Natural killer cell treated with Interleukin-12 subunit alpha and Interleukin-12 subunit beta and Interleukin-15 and Interleukin-18, amount 100 ng/mL, for 72 hours (primary cell): ENCODE results near the gene NUP205. TPM values are rescaled to one million over a fixed set of nuclear protein-coding genes. Genes with fewer than 3 reads are reported as not detected.
A peak's percentile ranks its signal among the peaks of the same experiment; 100 is the strongest.

ENCODE experiments used
- ATAC-seq, 2 donors: fragments of 150-1000 bp; cut with Tn5 transposase in 1 of 2; sonication (Bioruptor Pico), chemical (Tn5 transposase) in 1 of 2; 2 replicates each; pipeline ENCODE4 v1.10.0; 2021
- DNase-seq: peaks from one replicate; pipeline ENCODE4 v3.0.0; 2022; ENCODE audit warnings: low spot score
- H3K27ac Mint-ChIP-seq, 2 donors: 1 replicate in 1 of 2; 2 replicates in 1 of 2; pipeline ENCODE4 v1.8.0; 2022; ENCODE audit warnings: mixed read lengths in 2 of 2, mild to moderate bottlenecking in 1 of 2, moderate library complexity in 1 of 2
- H3K27me3 Mint-ChIP-seq, 2 donors: 1 replicate in 1 of 2; 2 replicates in 1 of 2; pipeline ENCODE4 v1.8.0; 2022; ENCODE audit warnings: mixed read lengths in 2 of 2
- H3K36me3 Mint-ChIP-seq: one replicate; pipeline ENCODE4 v1.8.0; 2022; ENCODE audit warnings: mixed read lengths
- H3K4me1 Mint-ChIP-seq, 2 donors: 1 replicate in 1 of 2; 2 replicates in 1 of 2; pipeline ENCODE4 v1.8.0; 2022; ENCODE audit warnings: low read depth in 2 of 2, mixed read lengths in 2 of 2, mild to moderate bottlenecking in 1 of 2
- H3K4me3 Mint-ChIP-seq: one replicate; pipeline ENCODE4 v1.8.0; 2022; ENCODE audit warnings: mixed read lengths
- H3K9me3 Mint-ChIP-seq: 2 replicates; pipeline ENCODE4 v1.8.0; 2022; ENCODE audit warnings: mixed read lengths
- total RNA-seq, 2 donors: library from RNA; stranded (reverse); gene quantifications; one replicate each; pipeline ENCODE4 v1.2.3, GENCODE V29; 2022

The NUP205 gene, protein sequence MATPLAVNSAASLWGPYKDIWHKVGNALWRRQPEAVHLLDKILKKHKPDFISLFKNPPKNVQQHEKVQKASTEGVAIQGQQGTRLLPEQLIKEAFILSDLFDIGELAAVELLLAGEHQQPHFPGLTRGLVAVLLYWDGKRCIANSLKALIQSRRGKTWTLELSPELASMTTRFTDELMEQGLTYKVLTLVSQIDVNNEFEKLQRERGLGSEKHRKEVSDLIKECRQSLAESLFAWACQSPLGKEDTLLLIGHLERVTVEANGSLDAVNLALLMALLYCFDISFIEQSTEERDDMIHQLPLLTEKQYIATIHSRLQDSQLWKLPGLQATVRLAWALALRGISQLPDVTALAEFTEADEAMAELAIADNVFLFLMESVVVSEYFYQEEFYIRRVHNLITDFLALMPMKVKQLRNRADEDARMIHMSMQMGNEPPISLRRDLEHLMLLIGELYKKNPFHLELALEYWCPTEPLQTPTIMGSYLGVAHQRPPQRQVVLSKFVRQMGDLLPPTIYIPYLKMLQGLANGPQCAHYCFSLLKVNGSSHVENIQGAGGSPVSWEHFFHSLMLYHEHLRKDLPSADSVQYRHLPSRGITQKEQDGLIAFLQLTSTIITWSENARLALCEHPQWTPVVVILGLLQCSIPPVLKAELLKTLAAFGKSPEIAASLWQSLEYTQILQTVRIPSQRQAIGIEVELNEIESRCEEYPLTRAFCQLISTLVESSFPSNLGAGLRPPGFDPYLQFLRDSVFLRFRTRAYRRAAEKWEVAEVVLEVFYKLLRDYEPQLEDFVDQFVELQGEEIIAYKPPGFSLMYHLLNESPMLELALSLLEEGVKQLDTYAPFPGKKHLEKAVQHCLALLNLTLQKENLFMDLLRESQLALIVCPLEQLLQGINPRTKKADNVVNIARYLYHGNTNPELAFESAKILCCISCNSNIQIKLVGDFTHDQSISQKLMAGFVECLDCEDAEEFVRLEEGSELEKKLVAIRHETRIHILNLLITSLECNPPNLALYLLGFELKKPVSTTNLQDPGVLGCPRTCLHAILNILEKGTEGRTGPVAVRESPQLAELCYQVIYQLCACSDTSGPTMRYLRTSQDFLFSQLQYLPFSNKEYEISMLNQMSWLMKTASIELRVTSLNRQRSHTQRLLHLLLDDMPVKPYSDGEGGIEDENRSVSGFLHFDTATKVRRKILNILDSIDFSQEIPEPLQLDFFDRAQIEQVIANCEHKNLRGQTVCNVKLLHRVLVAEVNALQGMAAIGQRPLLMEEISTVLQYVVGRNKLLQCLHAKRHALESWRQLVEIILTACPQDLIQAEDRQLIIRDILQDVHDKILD (N-terminal part only)
- 100 to 1,000 TPM in 1 of 2 donors, 10 to 100 TPM in 1; 83.5 to 122 TPM for total RNA-seq

DNA sequence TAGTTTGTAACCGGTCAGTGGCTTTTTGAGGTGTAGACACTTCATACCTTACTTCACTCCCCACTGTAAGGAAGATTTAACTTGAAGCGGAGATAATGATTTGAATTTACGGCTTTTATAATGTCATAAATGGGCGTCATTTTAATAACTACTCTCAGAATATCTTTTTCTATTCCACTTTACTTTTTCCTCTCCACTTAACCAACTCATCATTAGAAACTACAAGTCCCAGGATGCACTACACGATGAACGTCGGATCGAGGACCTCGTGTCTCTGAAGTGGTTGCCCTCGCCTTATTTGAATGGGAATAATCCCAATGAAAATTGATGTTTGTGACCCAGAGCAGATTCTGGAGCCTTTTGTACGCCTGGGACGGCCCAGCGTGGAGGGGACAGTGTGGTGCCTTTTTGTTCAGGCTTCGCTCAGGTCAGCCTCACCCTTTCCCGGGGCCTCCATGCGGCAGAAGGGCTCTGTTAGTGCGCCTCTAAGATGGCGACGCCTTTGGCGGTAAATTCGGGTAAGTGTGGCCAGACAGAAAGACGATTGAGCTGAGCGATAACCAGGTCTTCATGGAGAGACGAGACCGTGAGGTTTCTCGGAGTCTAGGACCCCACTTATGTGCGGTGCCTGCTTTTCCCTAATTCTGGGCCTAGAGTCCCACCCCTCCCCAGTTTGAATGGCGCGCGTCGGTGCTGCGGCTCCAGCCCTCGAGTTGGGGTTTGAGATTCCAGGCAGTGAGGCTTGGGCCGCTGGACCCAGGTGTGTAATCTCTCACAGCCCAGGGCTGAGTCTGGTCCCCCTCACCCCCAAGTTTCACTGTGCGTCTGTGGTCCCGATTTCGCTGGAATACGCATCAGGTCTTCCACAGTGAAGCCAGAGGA, at the start of gene NUP205:
TSS of gene NUP205 (plus strand) at position 463 of the 882 bp plus-strand sequence. CDS start at position 491, 28 bp downstream.
- Mint-ChIP-seq H3K27me3 (peaks cover 5 to 16% of the 10 kb centered on the region in 2 donors), H3K27ac (no peak within 1 kb of the TSS), H3K9me3 (no peaks in the 10 kb centered on the region), H3K36me3 (no peaks in the 10 kb centered on the region), H3K4me3 (no peak within 1 kb of the TSS), H3K4me1 (peaks cover 13 to 16% of the 10 kb centered on the region in 2 donors)
- ATAC-seq = peak; percentile 89 to 90
- peak; percentile 78 for DNase-seq

DNA sequence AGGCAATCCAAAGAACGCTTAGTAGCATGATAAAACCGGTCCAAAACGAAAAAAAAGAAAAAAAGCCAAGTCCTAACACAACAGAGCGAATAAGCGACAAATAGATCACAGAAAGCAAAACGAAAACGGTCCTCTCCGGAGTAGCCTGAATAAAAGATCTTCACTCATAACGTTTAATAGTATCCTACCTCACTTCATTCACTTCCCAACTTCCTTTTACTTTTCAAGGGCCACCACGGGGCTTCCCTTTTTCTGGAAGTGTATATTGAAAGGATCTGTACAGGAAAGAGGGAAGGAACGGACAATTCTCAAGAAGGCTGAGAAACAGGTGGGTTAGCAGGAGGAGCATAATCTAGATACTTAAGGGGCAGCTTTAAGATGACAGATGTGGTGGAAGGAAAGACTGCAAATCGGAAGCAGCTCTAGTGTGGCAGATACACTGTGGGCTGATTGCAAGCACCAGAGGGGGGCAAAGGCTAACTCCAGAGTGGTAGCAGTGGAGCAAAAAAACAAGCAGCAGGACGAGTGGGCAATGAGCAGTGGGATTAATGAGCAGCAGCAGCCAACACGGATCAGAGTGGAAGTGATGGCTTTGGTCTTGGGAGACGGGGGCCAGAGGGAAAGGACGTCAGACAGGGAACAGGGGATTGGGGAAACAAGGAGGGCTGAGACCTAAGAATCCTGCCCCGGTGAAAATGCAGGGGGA, 48.7 kb upstream of the NUP205 start:
- Mint-ChIP-seq H3K9me3 (no peaks in the 10 kb centered on the region), H3K27ac (no peak overlapping the region), H3K27me3 (no peaks in the 10 kb centered on the region), H3K4me3 (no peak overlapping the region), H3K4me1 (peaks cover 4 to 6% of the 10 kb centered on the region in 2 donors), H3K36me3 (no peaks in the 10 kb centered on the region)
- ATAC-seq (no peak), DNase-seq (no peak)

GRCh38 chr7:135509589-135509838, 48.2 kb upstream of the NUP205 start:
- Mint-ChIP-seq H3K36me3 (no peaks in the 10 kb centered on the region), H3K27ac (no peak overlapping the region)

GRCh38 chr7:135509839-135510591, 47.7 kb upstream of the NUP205 start, which contains the start of gene CNOT4:
CNOT4 (minus strand) TSS chr7:135510102; CDS start chr7:135438331, 71,771 bp downstream.
- peak; percentile 98 to 99 for ATAC-seq
- Mint-ChIP-seq H3K9me3 (no peaks in the 10 kb centered on the region), H3K4me1 (peaks cover 4 to 6% of the 10 kb centered on the region in 2 donors), H3K36me3 (no peaks in the 10 kb centered on the region), H3K27me3 (no peaks in the 10 kb centered on the region), H3K4me3 (no peak within 1 kb of the TSS), H3K27ac (no peak within 1 kb of the TSS)
- DNase-seq = peak; percentile 96

More at GRCh38 chr7:135509589-135509838, 48.2 kb upstream of the NUP205 start:
- H3K4me3 Mint-ChIP-seq = no peak overlapping the region
- ATAC-seq (no peak), DNase-seq (no peak)
- no peaks in the 10 kb centered on the region for H3K9me3 Mint-ChIP-seq
- no peaks in the 10 kb centered on the region for H3K27me3 Mint-ChIP-seq
- H3K4me1 Mint-ChIP-seq = peaks cover 4 to 6% of the 10 kb centered on the region in 2 donors

DNA sequence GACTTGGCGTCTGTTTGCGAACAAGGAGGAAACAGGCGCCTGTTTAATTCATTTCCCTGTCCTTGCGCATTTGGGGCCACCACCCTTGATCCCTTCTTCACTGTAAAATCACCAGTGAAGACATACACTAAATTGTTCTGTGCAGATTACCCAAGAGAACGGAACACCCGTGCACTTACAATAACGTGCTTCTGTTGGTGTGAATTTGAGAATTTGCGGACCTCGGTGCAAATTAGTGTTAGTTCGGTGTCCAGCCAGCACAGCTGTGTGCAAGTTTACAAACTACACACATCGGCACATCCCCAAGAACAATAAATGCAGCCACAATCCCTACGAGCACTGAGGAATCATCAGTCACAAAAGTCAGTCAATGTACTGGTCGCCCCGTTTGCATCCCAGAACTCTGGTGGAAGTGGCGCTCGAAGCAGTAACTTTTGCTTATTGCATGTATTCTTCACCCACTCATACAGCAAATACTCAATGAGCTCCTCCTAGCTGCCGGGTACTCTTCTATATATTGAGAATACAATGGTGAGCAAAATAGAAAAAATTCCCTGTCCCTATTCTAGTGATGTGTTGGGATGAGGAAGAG, 47.0 kb upstream of the NUP205 start:
- Mint-ChIP-seq H3K36me3 (no peaks in the 10 kb centered on the region), H3K9me3 (no peaks in the 10 kb centered on the region), H3K4me3 (no peak overlapping the region), H3K4me1 (peaks cover 4 to 6% of the 10 kb centered on the region in 2 donors), H3K27ac (no peak overlapping the region), H3K27me3 (no peaks in the 10 kb centered on the region)
- ATAC-seq (no peak), DNase-seq (no peak)

DNA sequence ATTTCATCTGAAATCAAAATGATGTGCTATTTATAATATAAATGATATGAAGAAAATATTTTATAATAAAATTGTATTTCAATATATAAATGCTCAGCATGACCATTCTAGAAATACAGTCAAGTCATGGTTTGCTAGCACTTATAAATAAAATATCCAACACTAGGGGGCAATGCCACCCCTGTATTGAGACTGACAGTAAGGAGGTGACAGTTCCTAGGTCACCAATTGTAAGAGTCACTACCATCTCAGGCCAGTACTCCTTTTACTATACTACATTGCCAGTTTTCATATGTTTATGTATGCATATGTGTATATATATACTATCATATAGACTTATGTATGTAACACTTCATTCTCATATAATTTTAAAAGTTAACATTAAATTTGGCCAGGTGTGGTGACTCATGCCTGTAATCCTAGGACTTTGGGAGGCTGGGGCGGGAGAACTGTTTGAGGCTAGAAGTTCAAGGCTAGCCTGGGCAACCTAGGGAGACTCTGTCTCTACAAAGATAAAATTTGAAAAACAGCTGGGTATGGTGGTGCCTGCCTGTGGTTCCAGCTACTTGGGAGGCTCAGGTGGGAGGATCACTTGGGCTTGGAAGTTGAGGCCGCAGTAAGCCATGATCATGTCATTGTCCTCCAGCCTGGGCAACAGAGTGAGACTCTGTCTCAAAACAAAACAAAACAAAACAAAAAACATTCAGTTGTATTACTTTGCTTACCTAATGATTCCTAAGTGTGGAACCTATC, 45.4 kb upstream of the NUP205 start:
- no peaks in the 10 kb centered on the region for H3K27me3 Mint-ChIP-seq
- H3K27ac Mint-ChIP-seq = no peak overlapping the region
- peaks cover under 1 to 4% of the 10 kb centered on the region in 2 donors for H3K4me1 Mint-ChIP-seq
- H3K4me3 Mint-ChIP-seq = no peak overlapping the region
- H3K36me3 Mint-ChIP-seq = no peaks in the 10 kb centered on the region
- DNase-seq (no peak), ATAC-seq (no peak)
- no peaks in the 10 kb centered on the region for H3K9me3 Mint-ChIP-seq

DNA sequence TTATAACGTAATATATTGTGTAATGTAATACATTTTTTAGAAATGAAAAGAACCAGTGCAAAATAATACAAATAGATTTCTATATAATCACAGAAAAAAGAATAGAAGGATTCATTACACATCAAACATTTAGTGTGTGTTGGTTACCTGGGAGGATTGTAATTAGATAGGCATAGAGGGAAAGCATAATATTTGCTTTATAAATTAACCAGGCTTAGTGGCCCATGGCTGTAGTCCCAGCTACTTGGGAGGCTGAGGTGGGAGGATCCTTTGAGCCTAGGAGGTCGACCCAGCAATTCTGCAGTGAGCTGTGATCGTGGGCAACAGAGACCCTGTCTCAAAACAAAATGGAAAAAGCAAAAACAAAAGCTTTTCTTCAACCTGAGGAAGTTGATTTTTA, 42.9 kb upstream of the NUP205 start:
- DNase-seq (no peak), ATAC-seq (no peak)
- Mint-ChIP-seq H3K9me3 (no peaks in the 10 kb centered on the region), H3K36me3 (no peaks in the 10 kb centered on the region), H3K4me3 (no peak overlapping the region), H3K4me1 (no peaks in the 10 kb centered on the region), H3K27ac (no peak overlapping the region), H3K27me3 (no peaks in the 10 kb centered on the region)

DNA sequence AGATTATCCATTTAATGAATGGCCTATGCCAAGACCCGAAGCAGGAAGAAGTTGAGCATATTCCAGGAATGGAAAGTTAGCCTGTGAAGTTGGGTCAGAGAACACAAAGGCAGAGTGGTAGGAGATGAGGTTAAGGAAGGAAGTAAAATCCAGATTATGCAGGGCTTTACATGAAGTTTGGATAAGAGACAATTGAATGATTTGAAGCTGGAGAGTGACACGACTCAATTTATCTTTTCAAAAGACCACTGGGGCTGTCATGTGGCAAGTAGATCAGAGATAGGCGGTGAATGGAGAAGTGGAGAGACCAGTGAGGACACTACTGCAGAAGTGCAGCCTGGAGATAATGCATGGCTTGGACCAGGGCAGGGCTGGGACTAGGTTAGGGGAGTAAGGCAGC, 40.7 kb upstream of the NUP205 start:
- H3K27ac Mint-ChIP-seq = no peak overlapping the region
- no peaks in the 10 kb centered on the region for H3K27me3 Mint-ChIP-seq
- no peak for DNase-seq
- no peaks in the 10 kb centered on the region for H3K36me3 Mint-ChIP-seq
- ATAC-seq = no peak
- H3K4me3 Mint-ChIP-seq = no peak overlapping the region
- no peaks in the 10 kb centered on the region for H3K9me3 Mint-ChIP-seq
- H3K4me1 Mint-ChIP-seq = no peaks in the 10 kb centered on the region

- H3K4me1 Mint-ChIP-seq = no peaks in the 10 kb centered on the region
- no peaks in the 10 kb centered on the region for H3K27me3 Mint-ChIP-seq
These were observed 39.0 kb upstream of the NUP205 start for GRCh38 chr7:135518748-135519147.

GRCh38 chr7:135519233-135519688, 38.5 kb upstream of the NUP205 start:
- no peaks in the 10 kb centered on the region for H3K36me3 Mint-ChIP-seq
- H3K4me3 Mint-ChIP-seq = no peak overlapping the region
- no peak for ATAC-seq
- no peak for DNase-seq
- no peaks in the 10 kb centered on the region for H3K4me1 Mint-ChIP-seq
- H3K27ac Mint-ChIP-seq = no peak overlapping the region
- H3K27me3 Mint-ChIP-seq = no peaks in the 10 kb centered on the region
- H3K9me3 Mint-ChIP-seq = no peaks in the 10 kb centered on the region

More at GRCh38 chr7:135518748-135519147, 39.0 kb upstream of the NUP205 start:
- Mint-ChIP-seq H3K36me3 (no peaks in the 10 kb centered on the region), H3K9me3 (no peaks in the 10 kb centered on the region), H3K4me3 (no peak overlapping the region), H3K27ac (no peak overlapping the region)
- no peak for DNase-seq
- ATAC-seq = no peak

GRCh38 chr7:135519871-135520270, 37.8 kb upstream of the NUP205 start:
- Mint-ChIP-seq H3K4me3 (no peak overlapping the region), H3K9me3 (no peaks in the 10 kb centered on the region), H3K27me3 (no peaks in the 10 kb centered on the region), H3K4me1 (no peaks in the 10 kb centered on the region), H3K27ac (no peak overlapping the region), H3K36me3 (no peaks in the 10 kb centered on the region)
- DNase-seq (no peak), ATAC-seq (no peak)
